Psoas muscle (tissue), 8 donors: ENCODE measurements around the gene LMOD3. TPM values are rescaled to one million over a fixed set of nuclear protein-coding genes. Genes with fewer than 3 reads are reported as not detected.
A peak's percentile ranks its signal among the peaks of the same experiment; 100 is the strongest.

ENCODE experiments used
- ATAC-seq, 4 donors: fragments of 200-7000 bp; cut with Tn5 transposase; one replicate each; pipeline ENCODE4 v1.9.1; 2020; ENCODE audit warnings: moderate library complexity in 3 of 4, mild to moderate bottlenecking in 2 of 4
- DNase-seq, 2 donors: peaks; one replicate each; pipeline ENCODE4 v3.0.0-alpha.2; 2020
- H3K27ac ChIP-seq: fragments of 200-600 bp; one replicate; pipeline ENCODE4 v1.8.0; 2022
- H3K27me3 ChIP-seq, 3 donors: fragments of 200-600 bp in 1 of 3; one replicate each; pipeline versions ENCODE4 v1.6.1 to v1.8.0; 2013 to 2022; ENCODE audit warnings: low read length in 2 of 3, mild to moderate bottlenecking in 2 of 3, moderate library complexity in 1 of 3; ENCODE audit not compliant: insufficient read depth in 3 of 3
- H3K36me3 ChIP-seq, 2 donors: fragments of 200-600 bp in 1 of 2; one replicate each; pipeline versions ENCODE4 v1.6.1 to v1.8.0; 2013 to 2022; ENCODE audit warnings: low read depth in 1 of 2, mild to moderate bottlenecking in 1 of 2, moderate library complexity in 1 of 2; ENCODE audit not compliant: insufficient read depth in 1 of 2
- H3K4me1 ChIP-seq: fragments of 200-600 bp; one replicate; pipeline ENCODE4 v1.8.0; 2022
- H3K4me3 ChIP-seq: fragments of 200-600 bp; one replicate; pipeline ENCODE4 v1.8.0; 2022; ENCODE audit warnings: mild to moderate bottlenecking
- H3K9me3 ChIP-seq: fragments of 200-600 bp; one replicate; pipeline ENCODE4 v1.8.0; 2022
- WGBS, 3 donors: extraction: QIAGEN DNeasy Blood & Tissue Kit; methylation state at CpG; one replicate each; pipeline versions ENCODE4 v1.1.6 to v1.1.7; 2013; 5-methylcytosine and 5-hydroxymethylcytosine counted together
- intact Hi-C, 2 donors: fragments of 100-400 bp; cut with DNase I; formaldehyde crosslinking; loops; one replicate each; pipeline versions ENCODE4 v1.11.0 to v1.14.2; 2022
- polyA plus RNA-seq, 3 donors: library from polyadenylated mRNA; stranded (reverse); fragments of 200-250 nt; gene quantifications; one replicate each; pipeline ENCODE4 v1.2.3, GENCODE V29; 2013
- total RNA-seq, 4 donors: library from RNA; stranded (reverse); fragmentation: NEBNext Ultra II Directional in 2 of 4; extraction: Animal tissue kit (Norgen Biotek cat#: 25700) in 2 of 4; gene quantifications; one replicate each; pipeline versions ENCODE4 v1.2.1 to v1.2.4, GENCODE V29; 2021 to 2023
- TF ChIP-seq, protein P1 (sequence below): fragments of 200-600 bp; IDR thresholded peaks from one replicate; pipeline ENCODE4 v1.8.0; 2022; ENCODE audit warnings: antibody characterized with exemption
- donor health status: healthy with polysubstance abuse.
- donor health status: DM: no; HTN: no; CAD: no; lungs with moderate emphysema.
- donor health status: Bipolar disorder and iron deficiency.
- donor health status: healthy.
- donor health status: DM: yes; HTN: yes; CAD: no.
- donor health status: DM: no; HTN: no; CAD: no.
- donor health status: DM: no; HTN: no; CAD: no.
- donor health status: DM: yes; HTN: yes; CAD: no.

Gene LMOD3
- total and polyA plus RNA-seq, 7 donors: 9.0 to 258 (median 133) TPM

DNA sequence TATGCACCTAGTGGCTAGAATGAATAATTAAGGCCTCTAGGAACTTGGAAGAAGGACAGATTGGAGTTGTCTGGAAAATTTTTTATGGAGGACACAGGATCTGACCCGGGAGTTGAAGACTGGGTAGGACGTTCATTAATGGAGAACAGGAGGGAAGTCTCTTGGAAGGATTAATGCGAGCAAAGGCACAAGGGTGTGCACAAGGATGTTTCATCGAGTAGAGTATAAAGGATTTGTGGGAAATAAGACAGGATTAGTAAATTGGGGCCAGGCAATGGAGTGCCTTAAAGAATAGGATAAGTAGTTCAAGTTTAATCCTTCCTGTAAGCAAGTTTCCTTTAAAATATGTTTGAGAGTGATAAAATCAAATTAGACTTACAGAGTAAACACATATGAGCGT, 14.6 kb downstream of the LMOD3 start:
- Histone ChIP-seq H3K4me1 (peaks cover 71% of the 10 kb centered on the region), H3K27me3 (no peaks in the 10 kb centered on the region), H3K9me3 (no peaks in the 10 kb centered on the region), H3K4me3 (no peak overlapping the region), H3K27ac (peak overlapping the region; percentile 98), H3K36me3 (peaks cover 9 to 61% of the 10 kb centered on the region in 2 donors)
- intact Hi-C loops: no loop called here
- DNase-seq (no peak), ATAC-seq (no peak)
- 70 to 78% (median 70%) methylated on average over 5 of the region's 5 CpGs for WGBS, 3 donors
- TF ChIP-seq, protein P1, sequence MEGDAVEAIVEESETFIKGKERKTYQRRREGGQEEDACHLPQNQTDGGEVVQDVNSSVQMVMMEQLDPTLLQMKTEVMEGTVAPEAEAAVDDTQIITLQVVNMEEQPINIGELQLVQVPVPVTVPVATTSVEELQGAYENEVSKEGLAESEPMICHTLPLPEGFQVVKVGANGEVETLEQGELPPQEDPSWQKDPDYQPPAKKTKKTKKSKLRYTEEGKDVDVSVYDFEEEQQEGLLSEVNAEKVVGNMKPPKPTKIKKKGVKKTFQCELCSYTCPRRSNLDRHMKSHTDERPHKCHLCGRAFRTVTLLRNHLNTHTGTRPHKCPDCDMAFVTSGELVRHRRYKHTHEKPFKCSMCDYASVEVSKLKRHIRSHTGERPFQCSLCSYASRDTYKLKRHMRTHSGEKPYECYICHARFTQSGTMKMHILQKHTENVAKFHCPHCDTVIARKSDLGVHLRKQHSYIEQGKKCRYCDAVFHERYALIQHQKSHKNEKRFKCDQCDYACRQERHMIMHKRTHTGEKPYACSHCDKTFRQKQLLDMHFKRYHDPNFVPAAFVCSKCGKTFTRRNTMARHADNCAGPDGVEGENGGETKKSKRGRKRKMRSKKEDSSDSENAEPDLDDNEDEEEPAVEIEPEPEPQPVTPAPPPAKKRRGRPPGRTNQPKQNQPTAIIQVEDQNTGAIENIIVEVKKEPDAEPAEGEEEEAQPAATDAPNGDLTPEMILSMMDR: no peak

DNA sequence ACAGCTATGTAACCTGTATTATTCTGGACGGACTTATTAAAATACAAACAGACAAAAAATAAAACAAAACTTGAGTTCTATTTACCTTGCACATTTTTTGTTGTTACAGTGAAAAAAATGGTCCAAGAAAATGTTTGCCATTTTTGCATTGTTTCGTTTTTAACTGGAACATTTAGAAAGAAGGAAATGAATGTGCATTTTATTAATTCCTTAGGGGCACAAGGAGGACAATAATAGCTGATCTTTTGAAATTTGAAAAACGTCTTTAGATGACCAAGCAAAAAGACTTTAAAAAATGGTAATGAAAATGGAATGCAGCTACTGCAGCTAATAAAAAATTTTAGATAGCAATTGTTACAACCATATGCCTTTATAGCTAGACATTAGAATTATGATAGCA, 17.1 kb downstream of the LMOD3 start:
- Histone ChIP-seq H3K4me3 (no peak overlapping the region), H3K27ac (peak overlapping the region; percentile 98), H3K4me1 (peaks cover 58% of the 10 kb centered on the region), H3K27me3 (no peaks in the 10 kb centered on the region), H3K36me3 (peaks cover 9 to 78% of the 10 kb centered on the region in 2 donors), H3K9me3 (no peaks in the 10 kb centered on the region)
- no peak for DNase-seq
- TF ChIP-seq, protein P1: no peak
- ATAC-seq: no peak
- intact Hi-C loops: no loop called here
- 36 to 53% (median 39%) methylated on average over 3 of the region's 3 CpGs for WGBS, 3 donors

DNA sequence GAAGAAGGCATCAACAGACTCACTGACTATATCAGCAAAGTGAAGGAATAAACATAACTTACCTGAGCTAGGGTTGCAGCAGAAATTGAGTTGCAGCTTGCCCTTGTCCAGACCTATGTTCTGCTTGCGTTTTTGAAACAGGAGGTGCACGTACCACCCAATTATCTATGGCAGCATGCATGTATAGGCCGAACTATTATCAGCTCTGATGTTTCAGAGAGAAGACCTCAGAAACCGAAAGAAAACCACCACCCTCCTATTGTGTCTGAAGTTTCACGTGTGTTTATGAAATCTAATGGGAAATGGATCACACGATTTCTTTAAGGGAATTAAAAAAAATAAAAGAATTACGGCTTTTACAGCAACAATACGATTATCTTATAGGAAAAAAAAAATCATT, 17.8 kb downstream of the LMOD3 start:
- DNase-seq (no peak), ATAC-seq (no peak)
- H3K27me3 ChIP-seq: no peaks in the 10 kb centered on the region
- WGBS, 3 donors: 66 to 81% (median 71%) methylated on average over 8 of the region's 8 CpGs
- intact Hi-C loops: no loop called here
- no peak overlapping the region for H3K4me3 ChIP-seq
- peak overlapping the region; percentile 98 for H3K27ac ChIP-seq
- H3K36me3 ChIP-seq: peaks cover 9 to 86% of the 10 kb centered on the region in 2 donors
- H3K4me1 ChIP-seq: peaks cover 57% of the 10 kb centered on the region
- TF ChIP-seq, protein P1: no peak
- no peaks in the 10 kb centered on the region for H3K9me3 ChIP-seq

DNA sequence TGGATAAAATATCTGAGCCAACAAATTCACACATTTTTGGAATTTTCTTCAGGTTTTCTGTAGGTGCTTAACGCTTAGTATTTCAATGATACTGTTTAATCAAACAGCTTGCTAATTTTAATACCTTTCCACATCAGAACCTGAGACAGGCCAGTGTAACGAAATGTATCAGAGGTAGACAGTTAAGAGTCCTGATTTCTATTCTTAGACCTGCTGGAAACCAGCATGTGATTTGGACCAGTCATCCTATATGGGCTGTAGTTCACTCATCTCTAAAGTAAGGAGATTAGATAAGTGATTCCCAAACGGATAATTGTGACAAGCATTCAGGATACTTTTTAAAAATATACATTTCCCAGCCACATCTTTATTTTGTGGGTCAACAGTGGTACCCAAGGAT, 19.3 kb downstream of the LMOD3 start:
- peak overlapping the region; percentile 98 for H3K27ac ChIP-seq

More for the DNA sequence above, 19.3 kb downstream of the LMOD3 start:
- DNase-seq: no peak
- ATAC-seq: peak; percentile 84 to 94 (median 90)
- peaks cover 9 to 83% of the 10 kb centered on the region in 2 donors for H3K36me3 ChIP-seq
- H3K4me1 ChIP-seq: peaks cover 52% of the 10 kb centered on the region
- H3K4me3 ChIP-seq: no peak overlapping the region
- TF ChIP-seq, protein P1: no peak
- WGBS, 3 donors: 29 to 60% (median 48%) methylated on average over 3 of the region's 3 CpGs
- H3K9me3 ChIP-seq: no peaks in the 10 kb centered on the region
- H3K27me3 ChIP-seq: no peaks in the 10 kb centered on the region
- intact Hi-C loops: no loop called here
